ENCODE data around the gene ZRANB2.

GRCh38 chr1:71080739-71081696 is at the start of gene ZRANB2:
- TF ChIP-seq EGR1 (IDR thresholded peaks at IDR 0.05; ENCODE audit: low read depth) (no peak), CTCF (IDR thresholded peaks at IDR 0.05 in 2 of 3, conservative IDR thresholded peaks at IDR 0.05 in 1 of 3; ENCODE audit: borderline replicate concordance in 1 of 3, insufficient read depth in 1 of 3, low read depth in 2 of 3, low read length in 2 of 3) (peak; percentile 36 to 71 (median 71); a peak in 5 of 6 replicates), SP1 (IDR thresholded peaks at IDR 0.05; ENCODE audit: low read depth) (peak; percentile 73), POLR2A (IDR thresholded peaks at IDR 0.05; ENCODE audit: borderline replicate concordance, extremely low read depth, insufficient read depth, insufficient read length) (peak; percentile 55), CEBPB (IDR thresholded peaks at IDR 0.05; ENCODE audit: low read depth) (peak; percentile 73), REST (IDR thresholded peaks at IDR 0.05; ENCODE audit: low read depth) (no peak), EZH2 (IDR thresholded peaks at IDR 0.05) (no peak)
